Smooth muscle cell (in vitro differentiated cells): Measurements from ENCODE around the gene SGMS1. TPM values are rescaled to one million over a fixed set of nuclear protein-coding genes. Genes with fewer than 3 reads are reported as not detected.
"Not testable (repeated sequence)": the region's sequence is repeated elsewhere in the genome, so short reads cannot be mapped to it uniquely, and the experiment has no call there.

Source experiments
- DNase-seq: peaks from one replicate; lab custom pipeline; 2025; ENCODE audit not compliant: unreplicated experiment; lab: John Stamatoyannopoulos, UW
- H2AFZ ChIP-seq: fragments of 200-600 bp; sonication (generic); 2 replicates; pipeline ENCODE4 v1.6.0; 2016; ENCODE audit warnings: antibody characterized with exemption, low read depth, mild to moderate bottlenecking
- H3F3A ChIP-seq: fragments of 200-600 bp; sonication (generic); 2 replicates; pipeline ENCODE4 v1.6.0; 2017; ENCODE audit warnings: antibody characterized with exemption, low read depth
- H3K27ac ChIP-seq: fragments of 200-600 bp; sonication (generic); 2 replicates; pipeline ENCODE4 v1.5.1; 2016; ENCODE audit warnings: low read depth, mild to moderate bottlenecking
- H3K27me3 ChIP-seq: fragments of 200-600 bp; sonication (generic); 2 replicates; pipeline ENCODE4 v1.6.1; 2016; ENCODE audit warnings: low read depth, mild to moderate bottlenecking
- H3K36me3 ChIP-seq: fragments of 200-600 bp; sonication (generic); 2 replicates; pipeline ENCODE4 v1.5.1; 2016; ENCODE audit warnings: low read depth
- H3K4me1 ChIP-seq: fragments of 200-600 bp; sonication (generic); 2 replicates; pipeline ENCODE4 v1.5.1; 2016; ENCODE audit warnings: low read depth
- H3K4me2 ChIP-seq: fragments of 200-600 bp; sonication (generic); 2 replicates; pipeline ENCODE4 v1.6.0; 2016; ENCODE audit warnings: mild to moderate bottlenecking
- H3K4me3 ChIP-seq: fragments of 200-600 bp; sonication (generic); 2 replicates; pipeline ENCODE4 v1.5.1; 2016; ENCODE audit warnings: mild to moderate bottlenecking
- H3K79me2 ChIP-seq: fragments of 200-600 bp; sonication (generic); 2 replicates; pipeline ENCODE4 v1.6.0; 2016; ENCODE audit warnings: low read depth, mild to moderate bottlenecking
- H3K9ac ChIP-seq: fragments of 200-600 bp; sonication (generic); 2 replicates; pipeline ENCODE4 v1.6.0; 2016; ENCODE audit warnings: low read depth
- H3K9me3 ChIP-seq: fragments of 200-600 bp; sonication (generic); replicated peaks from 2 replicates; pipeline ENCODE4 v1.5.1; 2016; ENCODE audit warnings: low read depth
- H4K20me1 ChIP-seq: fragments of 200-600 bp; sonication (generic); 2 replicates; pipeline ENCODE4 v1.6.0; 2016; ENCODE audit warnings: low read depth
- CTCF ChIP-seq: fragments of 200-600 bp; sonication (generic); IDR thresholded peaks from 2 replicates; pipeline ENCODE4 v1.5.1; 2017; ENCODE audit warnings: borderline replicate concordance, mild to moderate bottlenecking, antibody characterized with exemption; ENCODE audit not compliant: insufficient read depth, poor library complexity, severe bottlenecking
- WGBS: methylation state at CpG from one replicate; pipeline ENCODE4 v1.1.7; 2016; ENCODE audit warnings: low lambda C conversion rate; 5-methylcytosine and 5-hydroxymethylcytosine counted together
- polyA plus RNA-seq: library from polyadenylated mRNA; unstranded; fragments of >200 nt; fragmentation: Nextera tagmentation; extraction: Ambion mirVana; gene quantifications from 2 replicates; pipeline ENCODE4 v1.2.1, GENCODE V29; 2016
- total RNA-seq: library from RNA; depleted of rRNA; stranded (reverse); fragments of >200 nt; gene quantifications from 2 replicates; pipeline ENCODE4 v1.2.3, GENCODE V29; 2014

Gene SGMS1
- total and polyA plus RNA-seq, 2 experiments from 2014 or later = 4.0 to 14.3 TPM

- Histone ChIP-seq H2AFZ (no peak overlapping the region), H3K27me3 (no peaks in the 10 kb centered on the region), H3K79me2 (peaks cover 3% of the 10 kb centered on the region), H3F3A (no peaks in the 10 kb centered on the region), H3K36me3 (no peaks in the 10 kb centered on the region), H3K9ac (no peak overlapping the region), H3K4me2 (no peak overlapping the region), H3K9me3 (no peaks in the 10 kb centered on the region), H4K20me1 (no peaks in the 10 kb centered on the region), H3K4me3 (no peak overlapping the region), H3K27ac (no peak overlapping the region), H3K4me1 (no peaks in the 10 kb centered on the region)
- DNase-seq = no peak
- 46% methylated on average over 1 of the region's 1 CpG for WGBS
- TF ChIP-seq CTCF = no peak
Observed at GRCh38 chr10:50373821-50374501, 249.8 kb downstream of the SGMS1 start.

- H3K9ac ChIP-seq = no peak overlapping the region
- no peaks in the 10 kb centered on the region for H4K20me1 ChIP-seq
- no peaks in the 10 kb centered on the region for H3K4me1 ChIP-seq
- no peak for DNase-seq
- H3K79me2 ChIP-seq = peaks cover 3% of the 10 kb centered on the region
- TF ChIP-seq CTCF = no peak
- H3K27me3 ChIP-seq = no peaks in the 10 kb centered on the region
- H3K27ac ChIP-seq = no peak overlapping the region
- H3K4me3 ChIP-seq = no peak overlapping the region
- H3F3A ChIP-seq = no peaks in the 10 kb centered on the region
- 78% methylated on average over 1 of the region's 1 CpG for WGBS
- H3K9me3 ChIP-seq = no peaks in the 10 kb centered on the region
- H2AFZ ChIP-seq = no peak overlapping the region
- no peaks in the 10 kb centered on the region for H3K36me3 ChIP-seq
- no peak overlapping the region for H3K4me2 ChIP-seq
Observed at GRCh38 chr10:50369931-50370330, 253.8 kb downstream of the SGMS1 start.

GRCh38 chr10:50367732-50368131 is 256.0 kb downstream of the SGMS1 start:
- Histone ChIP-seq H3K4me2 (no peak overlapping the region), H2AFZ (no peak overlapping the region), H3K36me3 (no peaks in the 10 kb centered on the region), H3K4me1 (no peaks in the 10 kb centered on the region), H3K4me3 (no peak overlapping the region), H3K9ac (no peak overlapping the region), H3K27ac (no peak overlapping the region), H4K20me1 (no peaks in the 10 kb centered on the region), H3F3A (no peaks in the 10 kb centered on the region), H3K27me3 (no peaks in the 10 kb centered on the region), H3K79me2 (peaks cover 3% of the 10 kb centered on the region), H3K9me3 (no peaks in the 10 kb centered on the region)
- 74% methylated on average over 1 of the region's 1 CpG for WGBS
- DNase-seq = no peak
- TF ChIP-seq CTCF = peak; percentile 41

- not testable (repeated sequence) for DNase-seq, H3F3A ChIP-seq, H3K27ac ChIP-seq, H3K4me2 ChIP-seq, H4K20me1 ChIP-seq, H3K79me2 ChIP-seq, H3K9ac ChIP-seq, H3K27me3 ChIP-seq, H3K9me3 ChIP-seq, H3K36me3 ChIP-seq, H3K4me1 ChIP-seq, H2AFZ ChIP-seq, H3K4me3 ChIP-seq
- 95% methylated on average over 4 of the region's 4 CpGs for WGBS
Observed at GRCh38 chr10:50366421-50366820, 257.3 kb downstream of the SGMS1 start.

GRCh38 chr10:50364730-50365129 is 259.0 kb downstream of the SGMS1 start:
- not testable (repeated sequence) for H3K4me1 ChIP-seq, H3K36me3 ChIP-seq, H3F3A ChIP-seq, H3K27me3 ChIP-seq, H3K79me2 ChIP-seq, DNase-seq, H3K4me3 ChIP-seq, H3K9ac ChIP-seq, H3K27ac ChIP-seq, H3K9me3 ChIP-seq, H3K4me2 ChIP-seq, H4K20me1 ChIP-seq, H2AFZ ChIP-seq
- 93% methylated on average over 3 of the region's 3 CpGs for WGBS
